Measurements from ENCODE around the gene H3-3A. TPM values are rescaled to one million over a fixed set of nuclear protein-coding genes. Genes with fewer than 3 reads are reported as not detected.

H3-3A gene
- polyA plus RNA-seq, 1 of the 3 experiments (the other 2 are of a cell fraction) = 315 TPM

DNA sequence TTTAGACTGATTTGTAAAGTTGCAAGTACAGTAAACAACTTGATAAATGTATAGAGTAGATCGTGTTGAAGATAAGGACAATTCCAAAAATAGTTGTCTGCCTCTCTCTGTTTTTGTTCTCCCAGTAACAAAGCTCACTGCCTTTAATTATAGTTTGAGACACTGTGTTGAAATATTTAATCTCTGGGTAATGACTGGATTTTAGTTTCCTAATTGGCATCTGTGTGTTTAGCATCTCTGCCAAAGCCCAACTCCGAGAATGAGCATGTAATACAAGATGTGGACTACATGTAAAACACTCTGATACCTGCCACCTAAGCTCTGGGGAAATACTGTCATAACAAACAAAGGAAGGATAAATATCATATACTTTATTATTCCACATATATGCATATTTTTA is 35.7 kb upstream of the H3-3A start:
- H2AFZ ChIP-seq (ENCODE audit: low read depth) = no peak overlapping the region
- H3K4me1 ChIP-seq (ENCODE audit: control insufficient read depth in 1 of 2, insufficient read depth in 2 of 2, low read depth in 1 of 2, low read length in 1 of 2) = no peaks in the 10 kb centered on the region; a peak in 1 of 4 replicates
- H3K9me3 ChIP-seq = no peaks in the 10 kb centered on the region
- WGBS (ENCODE audit: low lambda C conversion rate) = 60% methylated on average over 2 of the region's 2 CpGs
- CTCF ChIA-PET = interaction anchor here (1.2 to 1.5 kb wide), 2 partner anchors 38 to 39 kb away, joined by 3 to 4 read pairs; no protein-coding TSS in a partner anchor
- H3K79me2 ChIP-seq (ENCODE audit: insufficient read depth) = no peaks in the 10 kb centered on the region
- no peaks in the 10 kb centered on the region for H3F3A ChIP-seq (replicated peaks; ENCODE audit: insufficient read depth)
- no peak for DNase-seq
- H3K27ac ChIP-seq (ENCODE audit: low read depth in 2 of 2, low read length in 1 of 2) = no peak overlapping the region
- H3K27me3 ChIP-seq (ENCODE audit: insufficient read depth) = no peaks in the 10 kb centered on the region
- H3K9me2 ChIP-seq = no peaks in the 10 kb centered on the region
- H4K20me1 ChIP-seq (ENCODE audit: insufficient read depth) = no peaks in the 10 kb centered on the region
- no peak overlapping the region for H3K4me3 ChIP-seq (ENCODE audit: low read depth in 2 of 2, low read length in 1 of 2)
- POLR2A ChIA-PET = no interaction called here
- H3K36me3 ChIP-seq (replicated peaks in 1 of 2; ENCODE audit: control insufficient read depth in 1 of 2, insufficient read depth in 2 of 2, low read length in 1 of 2) = no peaks in the 10 kb centered on the region
- H3K9ac ChIP-seq = no peak overlapping the region
- H3K4me2 ChIP-seq = no peak overlapping the region
- no peak for TF ChIP-seq GABPA (IDR thresholded peaks at IDR 0.05; ENCODE audit: low read depth)
- no peak for TF ChIP-seq TEAD4 (IDR thresholded peaks at IDR 0.05; ENCODE audit: borderline replicate concordance, insufficient read depth)
- TF ChIP-seq RFX5 (IDR thresholded peaks at IDR 0.05; ENCODE audit: low read length) = no peak
- TF ChIP-seq FOSL2 (IDR thresholded peaks at IDR 0.05; ENCODE audit: borderline replicate concordance, low read depth) = no peak
- no peak for TF ChIP-seq FOXM1 (IDR thresholded peaks at IDR 0.05; ENCODE audit: low read depth)
- no peak for TF ChIP-seq RCOR1 (IDR thresholded peaks at IDR 0.05; ENCODE audit: low read length)
- TF ChIP-seq, protein P1, sequence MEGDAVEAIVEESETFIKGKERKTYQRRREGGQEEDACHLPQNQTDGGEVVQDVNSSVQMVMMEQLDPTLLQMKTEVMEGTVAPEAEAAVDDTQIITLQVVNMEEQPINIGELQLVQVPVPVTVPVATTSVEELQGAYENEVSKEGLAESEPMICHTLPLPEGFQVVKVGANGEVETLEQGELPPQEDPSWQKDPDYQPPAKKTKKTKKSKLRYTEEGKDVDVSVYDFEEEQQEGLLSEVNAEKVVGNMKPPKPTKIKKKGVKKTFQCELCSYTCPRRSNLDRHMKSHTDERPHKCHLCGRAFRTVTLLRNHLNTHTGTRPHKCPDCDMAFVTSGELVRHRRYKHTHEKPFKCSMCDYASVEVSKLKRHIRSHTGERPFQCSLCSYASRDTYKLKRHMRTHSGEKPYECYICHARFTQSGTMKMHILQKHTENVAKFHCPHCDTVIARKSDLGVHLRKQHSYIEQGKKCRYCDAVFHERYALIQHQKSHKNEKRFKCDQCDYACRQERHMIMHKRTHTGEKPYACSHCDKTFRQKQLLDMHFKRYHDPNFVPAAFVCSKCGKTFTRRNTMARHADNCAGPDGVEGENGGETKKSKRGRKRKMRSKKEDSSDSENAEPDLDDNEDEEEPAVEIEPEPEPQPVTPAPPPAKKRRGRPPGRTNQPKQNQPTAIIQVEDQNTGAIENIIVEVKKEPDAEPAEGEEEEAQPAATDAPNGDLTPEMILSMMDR (IDR thresholded peaks at IDR 0.05) = no peak
- TF ChIP-seq, protein P2, sequence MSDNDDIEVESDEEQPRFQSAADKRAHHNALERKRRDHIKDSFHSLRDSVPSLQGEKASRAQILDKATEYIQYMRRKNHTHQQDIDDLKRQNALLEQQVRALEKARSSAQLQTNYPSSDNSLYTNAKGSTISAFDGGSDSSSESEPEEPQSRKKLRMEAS (IDR thresholded peaks at IDR 0.05; ENCODE audit: low read depth) = no peak
- no peak for TF ChIP-seq MEF2A (IDR thresholded peaks at IDR 0.05; ENCODE audit: borderline replicate concordance, low read depth)
- TF ChIP-seq, protein P3, sequence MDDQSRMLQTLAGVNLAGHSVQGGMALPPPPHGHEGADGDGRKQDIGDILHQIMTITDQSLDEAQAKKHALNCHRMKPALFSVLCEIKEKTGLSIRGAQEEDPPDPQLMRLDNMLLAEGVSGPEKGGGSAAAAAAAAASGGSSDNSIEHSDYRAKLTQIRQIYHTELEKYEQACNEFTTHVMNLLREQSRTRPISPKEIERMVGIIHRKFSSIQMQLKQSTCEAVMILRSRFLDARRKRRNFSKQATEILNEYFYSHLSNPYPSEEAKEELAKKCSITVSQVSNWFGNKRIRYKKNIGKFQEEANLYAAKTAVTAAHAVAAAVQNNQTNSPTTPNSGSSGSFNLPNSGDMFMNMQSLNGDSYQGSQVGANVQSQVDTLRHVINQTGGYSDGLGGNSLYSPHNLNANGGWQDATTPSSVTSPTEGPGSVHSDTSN (IDR thresholded peaks at IDR 0.05) = no peak
- no peak for TF ChIP-seq RXRA (IDR thresholded peaks at IDR 0.05; ENCODE audit: borderline replicate concordance, low read depth)
- TF ChIP-seq, protein P4, sequence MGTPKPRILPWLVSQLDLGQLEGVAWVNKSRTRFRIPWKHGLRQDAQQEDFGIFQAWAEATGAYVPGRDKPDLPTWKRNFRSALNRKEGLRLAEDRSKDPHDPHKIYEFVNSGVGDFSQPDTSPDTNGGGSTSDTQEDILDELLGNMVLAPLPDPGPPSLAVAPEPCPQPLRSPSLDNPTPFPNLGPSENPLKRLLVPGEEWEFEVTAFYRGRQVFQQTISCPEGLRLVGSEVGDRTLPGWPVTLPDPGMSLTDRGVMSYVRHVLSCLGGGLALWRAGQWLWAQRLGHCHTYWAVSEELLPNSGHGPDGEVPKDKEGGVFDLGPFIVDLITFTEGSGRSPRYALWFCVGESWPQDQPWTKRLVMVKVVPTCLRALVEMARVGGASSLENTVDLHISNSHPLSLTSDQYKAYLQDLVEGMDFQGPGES (IDR thresholded peaks at IDR 0.05; ENCODE audit: low read depth, low read length) = no peak
- TF ChIP-seq, protein P5, sequence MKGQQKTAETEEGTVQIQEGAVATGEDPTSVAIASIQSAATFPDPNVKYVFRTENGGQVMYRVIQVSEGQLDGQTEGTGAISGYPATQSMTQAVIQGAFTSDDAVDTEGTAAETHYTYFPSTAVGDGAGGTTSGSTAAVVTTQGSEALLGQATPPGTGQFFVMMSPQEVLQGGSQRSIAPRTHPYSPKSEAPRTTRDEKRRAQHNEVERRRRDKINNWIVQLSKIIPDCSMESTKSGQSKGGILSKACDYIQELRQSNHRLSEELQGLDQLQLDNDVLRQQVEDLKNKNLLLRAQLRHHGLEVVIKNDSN (IDR thresholded peaks at IDR 0.05; ENCODE audit: borderline replicate concordance, low read depth) = no peak
- TF ChIP-seq SIN3A (IDR thresholded peaks at IDR 0.05; ENCODE audit: borderline replicate concordance, low read depth, low read length) = no peak
